H1 (cell line): ENCODE measurements around the gene SPACA9. TPM values are rescaled to one million over a fixed set of nuclear protein-coding genes. Genes with fewer than 3 reads are reported as not detected.

ENCODE experiments used
- BCL11A ChIP-seq, 2 experiments: IDR thresholded peaks; one replicate each; pipeline ENCODE4 v1.6.1; 2011; ENCODE audit warnings: low read depth in 2 of 2, low read length in 2 of 2, mild to moderate bottlenecking in 2 of 2
- EZH2 ChIP-seq: fragments of 200-600 bp; sonication (generic); IDR thresholded peaks from 2 replicates; pipeline ENCODE4 v1.7.1; 2012; ENCODE audit warnings: low read depth, mild to moderate bottlenecking, moderate library complexity, low read length, inconsistent platforms; ENCODE audit not compliant: severe bottlenecking
- RFX5 ChIP-seq: IDR thresholded peaks from 2 replicates; pipeline ENCODE4 v1.6.1; 2011; ENCODE audit warnings: low read depth, low read length, improper control_type of control experiment, borderline replicate concordance
- RNF2 ChIP-seq: fragments of 200-900, 300-1000 bp; sonication (generic); IDR thresholded peaks from 2 replicates; pipeline ENCODE4 v1.7.1; 2016; ENCODE audit warnings: borderline replicate concordance, low read depth, mild to moderate bottlenecking, antibody characterized with exemption, low read length; ENCODE audit not compliant: poor library complexity, severe bottlenecking; ENCODE audit errors: missing control alignments
- SAP30 ChIP-seq: fragments of 300-600 bp; sonication (generic); IDR thresholded peaks from 2 replicates; pipeline ENCODE4 v1.7.1; 2012; ENCODE audit warnings: low read length, moderate library complexity, mild to moderate bottlenecking, inconsistent platforms; ENCODE audit not compliant: insufficient read depth, insufficient replicate concordance
- polyA plus RNA-seq, 7 experiments: library from polyadenylated mRNA; depleted of rRNA in 3 of 7; stranded (reverse) in 5 of 7; unstranded in 2 of 7; fragments of >200 nt in 5 of 7; fragments of 200-250 nt in 2 of 7; gene quantifications; 1 replicate in 5 of 7; 2 replicates in 1 of 7; 4 replicates in 1 of 7; pipeline versions ENCODE4 v1.2.1 to v1.2.3, GENCODE V29; 2011 to 2013; ENCODE audit warnings: missing spikeins in 2 of 7, mixed read lengths in 2 of 7
- total RNA-seq: library from RNA; stranded (reverse); fragmentation: NEBNext Ultra II Directional; extraction: Animal tissue kit (Norgen Biotek cat#: 25700); gene quantifications from 2 replicates; pipeline ENCODE4 v1.2.1, GENCODE V29; 2021
- TF ChIP-seq, protein P1 (sequence below): fragments of 300-600 bp; sonication (generic); IDR thresholded peaks from 2 replicates; pipeline ENCODE4 v1.7.1; 2012; ENCODE audit warnings: low read length, moderate library complexity, mild to moderate bottlenecking, inconsistent platforms; ENCODE audit not compliant: insufficient replicate concordance
- TF ChIP-seq, protein P2 (sequence below): IDR thresholded peaks from 2 replicates; pipeline ENCODE4 v1.6.1; 2011; ENCODE audit warnings: low read length, improper control_type of control experiment
- TF ChIP-seq, protein P3 (sequence below): IDR thresholded peaks from 2 replicates; pipeline ENCODE4 v1.6.1; 2012; ENCODE audit warnings: inconsistent platforms

Gene SPACA9
- total and polyA plus RNA-seq, 2 of the 8 experiments (the other 6 are each of a cell fraction or from before 2014, with no cell fraction given), result 0.63 to 1.3 TPM

DNA sequence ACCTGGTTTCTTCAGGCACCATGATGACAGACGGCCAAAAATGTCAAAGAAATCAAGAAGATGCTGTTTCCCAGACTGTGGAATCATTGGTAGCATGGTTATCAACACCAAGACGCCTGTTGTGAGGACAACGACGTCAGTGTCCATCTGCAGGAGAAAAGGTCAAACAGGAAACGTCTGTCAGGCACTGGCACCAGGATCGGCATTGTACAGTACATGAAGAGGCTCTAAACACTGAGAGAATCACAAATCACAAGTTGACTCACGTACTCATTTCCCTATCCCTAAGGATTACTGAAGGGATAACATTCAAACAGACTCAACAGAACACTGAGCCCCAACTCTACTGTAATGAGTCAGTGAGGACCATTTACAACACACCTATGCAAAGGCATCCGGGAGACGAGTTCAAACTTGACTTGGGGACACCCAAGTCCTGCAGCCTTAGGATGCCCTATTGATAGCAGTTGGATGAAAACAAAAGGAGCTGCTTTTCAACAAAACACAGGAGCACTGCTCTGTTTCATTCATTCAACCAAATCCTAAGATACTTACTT, 44.7 kb downstream of the SPACA9 start (continued):
- TF ChIP-seq RFX5 (no peak), RNF2 (no peak), SAP30 (no peak), BCL11A (IDR thresholded peaks at IDR 0.05; ENCODE audit: low read depth in 2 of 2, low read length in 2 of 2) (no peak), EZH2 (no peak)
- TF ChIP-seq, protein P1, sequence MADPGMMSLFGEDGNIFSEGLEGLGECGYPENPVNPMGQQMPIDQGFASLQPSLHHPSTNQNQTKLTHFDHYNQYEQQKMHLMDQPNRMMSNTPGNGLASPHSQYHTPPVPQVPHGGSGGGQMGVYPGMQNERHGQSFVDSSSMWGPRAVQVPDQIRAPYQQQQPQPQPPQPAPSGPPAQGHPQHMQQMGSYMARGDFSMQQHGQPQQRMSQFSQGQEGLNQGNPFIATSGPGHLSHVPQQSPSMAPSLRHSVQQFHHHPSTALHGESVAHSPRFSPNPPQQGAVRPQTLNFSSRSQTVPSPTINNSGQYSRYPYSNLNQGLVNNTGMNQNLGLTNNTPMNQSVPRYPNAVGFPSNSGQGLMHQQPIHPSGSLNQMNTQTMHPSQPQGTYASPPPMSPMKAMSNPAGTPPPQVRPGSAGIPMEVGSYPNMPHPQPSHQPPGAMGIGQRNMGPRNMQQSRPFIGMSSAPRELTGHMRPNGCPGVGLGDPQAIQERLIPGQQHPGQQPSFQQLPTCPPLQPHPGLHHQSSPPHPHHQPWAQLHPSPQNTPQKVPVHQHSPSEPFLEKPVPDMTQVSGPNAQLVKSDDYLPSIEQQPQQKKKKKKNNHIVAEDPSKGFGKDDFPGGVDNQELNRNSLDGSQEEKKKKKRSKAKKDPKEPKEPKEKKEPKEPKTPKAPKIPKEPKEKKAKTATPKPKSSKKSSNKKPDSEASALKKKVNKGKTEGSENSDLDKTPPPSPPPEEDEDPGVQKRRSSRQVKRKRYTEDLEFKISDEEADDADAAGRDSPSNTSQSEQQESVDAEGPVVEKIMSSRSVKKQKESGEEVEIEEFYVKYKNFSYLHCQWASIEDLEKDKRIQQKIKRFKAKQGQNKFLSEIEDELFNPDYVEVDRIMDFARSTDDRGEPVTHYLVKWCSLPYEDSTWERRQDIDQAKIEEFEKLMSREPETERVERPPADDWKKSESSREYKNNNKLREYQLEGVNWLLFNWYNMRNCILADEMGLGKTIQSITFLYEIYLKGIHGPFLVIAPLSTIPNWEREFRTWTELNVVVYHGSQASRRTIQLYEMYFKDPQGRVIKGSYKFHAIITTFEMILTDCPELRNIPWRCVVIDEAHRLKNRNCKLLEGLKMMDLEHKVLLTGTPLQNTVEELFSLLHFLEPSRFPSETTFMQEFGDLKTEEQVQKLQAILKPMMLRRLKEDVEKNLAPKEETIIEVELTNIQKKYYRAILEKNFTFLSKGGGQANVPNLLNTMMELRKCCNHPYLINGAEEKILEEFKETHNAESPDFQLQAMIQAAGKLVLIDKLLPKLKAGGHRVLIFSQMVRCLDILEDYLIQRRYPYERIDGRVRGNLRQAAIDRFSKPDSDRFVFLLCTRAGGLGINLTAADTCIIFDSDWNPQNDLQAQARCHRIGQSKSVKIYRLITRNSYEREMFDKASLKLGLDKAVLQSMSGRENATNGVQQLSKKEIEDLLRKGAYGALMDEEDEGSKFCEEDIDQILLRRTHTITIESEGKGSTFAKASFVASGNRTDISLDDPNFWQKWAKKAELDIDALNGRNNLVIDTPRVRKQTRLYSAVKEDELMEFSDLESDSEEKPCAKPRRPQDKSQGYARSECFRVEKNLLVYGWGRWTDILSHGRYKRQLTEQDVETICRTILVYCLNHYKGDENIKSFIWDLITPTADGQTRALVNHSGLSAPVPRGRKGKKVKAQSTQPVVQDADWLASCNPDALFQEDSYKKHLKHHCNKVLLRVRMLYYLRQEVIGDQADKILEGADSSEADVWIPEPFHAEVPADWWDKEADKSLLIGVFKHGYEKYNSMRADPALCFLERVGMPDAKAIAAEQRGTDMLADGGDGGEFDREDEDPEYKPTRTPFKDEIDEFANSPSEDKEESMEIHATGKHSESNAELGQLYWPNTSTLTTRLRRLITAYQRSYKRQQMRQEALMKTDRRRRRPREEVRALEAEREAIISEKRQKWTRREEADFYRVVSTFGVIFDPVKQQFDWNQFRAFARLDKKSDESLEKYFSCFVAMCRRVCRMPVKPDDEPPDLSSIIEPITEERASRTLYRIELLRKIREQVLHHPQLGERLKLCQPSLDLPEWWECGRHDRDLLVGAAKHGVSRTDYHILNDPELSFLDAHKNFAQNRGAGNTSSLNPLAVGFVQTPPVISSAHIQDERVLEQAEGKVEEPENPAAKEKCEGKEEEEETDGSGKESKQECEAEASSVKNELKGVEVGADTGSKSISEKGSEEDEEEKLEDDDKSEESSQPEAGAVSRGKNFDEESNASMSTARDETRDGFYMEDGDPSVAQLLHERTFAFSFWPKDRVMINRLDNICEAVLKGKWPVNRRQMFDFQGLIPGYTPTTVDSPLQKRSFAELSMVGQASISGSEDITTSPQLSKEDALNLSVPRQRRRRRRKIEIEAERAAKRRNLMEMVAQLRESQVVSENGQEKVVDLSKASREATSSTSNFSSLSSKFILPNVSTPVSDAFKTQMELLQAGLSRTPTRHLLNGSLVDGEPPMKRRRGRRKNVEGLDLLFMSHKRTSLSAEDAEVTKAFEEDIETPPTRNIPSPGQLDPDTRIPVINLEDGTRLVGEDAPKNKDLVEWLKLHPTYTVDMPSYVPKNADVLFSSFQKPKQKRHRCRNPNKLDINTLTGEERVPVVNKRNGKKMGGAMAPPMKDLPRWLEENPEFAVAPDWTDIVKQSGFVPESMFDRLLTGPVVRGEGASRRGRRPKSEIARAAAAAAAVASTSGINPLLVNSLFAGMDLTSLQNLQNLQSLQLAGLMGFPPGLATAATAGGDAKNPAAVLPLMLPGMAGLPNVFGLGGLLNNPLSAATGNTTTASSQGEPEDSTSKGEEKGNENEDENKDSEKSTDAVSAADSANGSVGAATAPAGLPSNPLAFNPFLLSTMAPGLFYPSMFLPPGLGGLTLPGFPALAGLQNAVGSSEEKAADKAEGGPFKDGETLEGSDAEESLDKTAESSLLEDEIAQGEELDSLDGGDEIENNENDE, result no peak
- TF ChIP-seq, protein P2, sequence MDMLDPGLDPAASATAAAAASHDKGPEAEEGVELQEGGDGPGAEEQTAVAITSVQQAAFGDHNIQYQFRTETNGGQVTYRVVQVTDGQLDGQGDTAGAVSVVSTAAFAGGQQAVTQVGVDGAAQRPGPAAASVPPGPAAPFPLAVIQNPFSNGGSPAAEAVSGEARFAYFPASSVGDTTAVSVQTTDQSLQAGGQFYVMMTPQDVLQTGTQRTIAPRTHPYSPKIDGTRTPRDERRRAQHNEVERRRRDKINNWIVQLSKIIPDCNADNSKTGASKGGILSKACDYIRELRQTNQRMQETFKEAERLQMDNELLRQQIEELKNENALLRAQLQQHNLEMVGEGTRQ, result no peak
- TF ChIP-seq, protein P3, sequence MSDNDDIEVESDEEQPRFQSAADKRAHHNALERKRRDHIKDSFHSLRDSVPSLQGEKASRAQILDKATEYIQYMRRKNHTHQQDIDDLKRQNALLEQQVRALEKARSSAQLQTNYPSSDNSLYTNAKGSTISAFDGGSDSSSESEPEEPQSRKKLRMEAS, result no peak
